GM18520 (cell line): ENCODE results near the gene PLXNA2.

Experiments used
- ATAC-seq: cut with Tn5 transposase; IDR thresholded peaks from one replicate; pipeline ENCODE4 v1.9.1; 2021; ENCODE audit not compliant: unreplicated experiment

The PLXNA2 gene

GRCh38 chr1:208166340-208167138, 77.6 kb downstream of the PLXNA2 start:
- ATAC-seq = no peak

- no peak for ATAC-seq
Measured at GRCh38 chr1:208165659-208166058, 78.5 kb downstream of the PLXNA2 start.

- ATAC-seq = no peak
Measured at GRCh38 chr1:208164609-208165008, 79.6 kb downstream of the PLXNA2 start.

GRCh38 chr1:208163539-208163938, 80.6 kb downstream of the PLXNA2 start:
- no peak for ATAC-seq

- no peak for ATAC-seq
Measured at GRCh38 chr1:208162903-208163302, 81.3 kb downstream of the PLXNA2 start.

GRCh38 chr1:208161656-208162375, 82.4 kb downstream of the PLXNA2 start:
- no peak for ATAC-seq

- ATAC-seq = no peak
Measured at GRCh38 chr1:208161005-208161404, 83.2 kb downstream of the PLXNA2 start.

GRCh38 chr1:208160259-208160819, 83.8 kb downstream of the PLXNA2 start:
- ATAC-seq = no peak

- ATAC-seq = no peak
Measured at GRCh38 chr1:208159555-208160258, 84.5 kb downstream of the PLXNA2 start.

- no peak for ATAC-seq
Measured at GRCh38 chr1:208158640-208159554, 85.3 kb downstream of the PLXNA2 start.

- ATAC-seq = no peak
Measured at GRCh38 chr1:208157769-208158168, 86.4 kb downstream of the PLXNA2 start.

GRCh38 chr1:208156741-208157140, 87.4 kb downstream of the PLXNA2 start:
- ATAC-seq = no peak

GRCh38 chr1:208156310-208156709, 87.9 kb downstream of the PLXNA2 start:
- no peak for ATAC-seq

- ATAC-seq = no peak
Measured at GRCh38 chr1:208154679-208155642, 89.2 kb downstream of the PLXNA2 start.

- ATAC-seq = no peak
Measured at GRCh38 chr1:208154040-208154439, 90.1 kb downstream of the PLXNA2 start.

- ATAC-seq = no peak
Measured at GRCh38 chr1:208153386-208153785, 90.8 kb downstream of the PLXNA2 start.

- no peak for ATAC-seq
Measured at GRCh38 chr1:208151728-208152598, 92.2 kb downstream of the PLXNA2 start.

- no peak for ATAC-seq
Measured at GRCh38 chr1:208150833-208151458, 93.2 kb downstream of the PLXNA2 start.
